ENCODE data around the gene TEAD4.

The TEAD4 gene

GRCh38 chr12:3073438-3074250, 114.4 kb downstream of the TEAD4 start:
- Mint-ChIP-seq H3K27ac (no peak overlapping the region), H3K27me3 (peaks cover 56% of the 10 kb centered on the region), H3K4me3 (no peak overlapping the region), H3K36me3 (ENCODE audit: low read depth) (no peaks in the 10 kb centered on the region), H3K4me1 (ENCODE audit: low read depth) (peaks cover 5% of the 10 kb centered on the region), H3K9me3 (no peaks in the 10 kb centered on the region)
- intact Hi-C loops (cut with micrococcal nuclease), result loop anchor here (10.0 kb wide), 1 partner anchor 131 kb away; no protein-coding TSS in a partner anchor

GRCh38 chr12:3075315-3075714, 116.1 kb downstream of the TEAD4 start:
- Mint-ChIP-seq H3K27ac (no peak overlapping the region), H3K9me3 (no peaks in the 10 kb centered on the region), H3K4me3 (no peak overlapping the region), H3K36me3 (ENCODE audit: low read depth) (no peaks in the 10 kb centered on the region), H3K27me3 (peaks cover 55% of the 10 kb centered on the region), H3K4me1 (ENCODE audit: low read depth) (peaks cover 5% of the 10 kb centered on the region)
- intact Hi-C loops (cut with micrococcal nuclease), result loop anchor here (10.0 kb wide), 1 partner anchor 129 kb away; no protein-coding TSS in a partner anchor

DNA sequence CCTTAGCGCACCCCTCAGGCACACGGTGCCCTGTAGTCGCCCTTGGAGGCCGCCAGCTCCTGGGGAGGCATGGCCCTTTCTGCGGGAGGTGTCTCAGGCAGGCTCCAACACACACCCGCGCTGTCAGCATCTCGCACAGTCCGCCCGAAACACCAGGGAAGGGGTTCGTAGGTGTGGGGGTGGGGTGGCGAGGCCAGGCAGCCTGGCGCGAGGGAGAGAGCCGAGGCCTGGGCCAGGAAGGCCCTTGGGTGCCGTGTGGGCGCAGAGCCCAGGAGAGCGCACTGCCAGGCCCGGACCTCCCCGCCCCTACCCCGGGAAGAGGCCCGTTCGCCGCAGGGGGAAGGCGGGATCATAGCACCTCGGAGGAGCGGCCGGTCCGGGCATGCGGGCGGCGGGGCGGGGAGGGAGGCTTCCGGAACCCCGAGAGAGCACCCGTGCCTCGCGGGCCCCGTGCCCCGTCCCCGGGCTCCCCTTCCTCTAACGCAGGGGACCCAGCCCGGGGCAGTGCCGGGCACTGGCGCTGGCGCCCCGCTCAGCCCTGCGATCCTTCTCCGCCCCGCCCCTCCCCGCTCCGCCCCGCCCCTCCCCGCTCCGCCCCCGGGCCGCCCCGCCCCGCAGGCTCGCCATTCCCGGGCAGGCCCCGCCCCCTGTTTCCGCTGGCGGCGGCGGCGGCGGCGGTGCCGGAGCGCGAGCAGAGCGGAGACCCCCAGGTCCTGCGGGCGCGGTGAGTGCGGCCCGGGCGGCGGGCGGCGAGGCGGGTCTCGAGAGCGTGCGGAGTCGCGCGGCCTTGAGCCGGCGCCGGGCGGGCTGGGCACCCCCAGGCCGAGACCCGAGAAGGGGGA, 117.8 kb downstream of the TEAD4 start, which contains the start of gene TSPAN9:
TSPAN9 (plus strand) TSS at position 650 of the 842 bp plus-strand sequence. CDS start 123,815 bp downstream, outside the sequence.
- Mint-ChIP-seq H3K36me3 (ENCODE audit: low read depth) (no peaks in the 10 kb centered on the region), H3K27me3 (peaks cover 63% of the 10 kb centered on the region), H3K9me3 (no peaks in the 10 kb centered on the region), H3K4me3 (peak within 1 kb of the TSS; percentile 81), H3K4me1 (ENCODE audit: low read depth) (peaks cover 5% of the 10 kb centered on the region), H3K27ac (peak within 1 kb of the TSS; percentile 34)
- intact Hi-C loops (cut with micrococcal nuclease), result loop anchor here (10.0 kb wide), 1 partner anchor 128 kb away; no protein-coding TSS in a partner anchor

- no peaks in the 10 kb centered on the region for H3K36me3 Mint-ChIP-seq (ENCODE audit: low read depth)
- H3K4me1 Mint-ChIP-seq (ENCODE audit: low read depth), result peaks cover 5% of the 10 kb centered on the region
- H3K27me3 Mint-ChIP-seq, result peaks cover 69% of the 10 kb centered on the region
- H3K9me3 Mint-ChIP-seq, result no peaks in the 10 kb centered on the region
- peak overlapping the region; percentile 45 for H3K4me3 Mint-ChIP-seq
- intact Hi-C loops (cut with micrococcal nuclease), result loop anchor here (10.0 kb wide), 1 partner anchor 127 kb away; no protein-coding TSS in a partner anchor
- no peak overlapping the region for H3K27ac Mint-ChIP-seq
These were observed 118.4 kb downstream of the TEAD4 start for GRCh38 chr12:3077572-3078081.

DNA sequence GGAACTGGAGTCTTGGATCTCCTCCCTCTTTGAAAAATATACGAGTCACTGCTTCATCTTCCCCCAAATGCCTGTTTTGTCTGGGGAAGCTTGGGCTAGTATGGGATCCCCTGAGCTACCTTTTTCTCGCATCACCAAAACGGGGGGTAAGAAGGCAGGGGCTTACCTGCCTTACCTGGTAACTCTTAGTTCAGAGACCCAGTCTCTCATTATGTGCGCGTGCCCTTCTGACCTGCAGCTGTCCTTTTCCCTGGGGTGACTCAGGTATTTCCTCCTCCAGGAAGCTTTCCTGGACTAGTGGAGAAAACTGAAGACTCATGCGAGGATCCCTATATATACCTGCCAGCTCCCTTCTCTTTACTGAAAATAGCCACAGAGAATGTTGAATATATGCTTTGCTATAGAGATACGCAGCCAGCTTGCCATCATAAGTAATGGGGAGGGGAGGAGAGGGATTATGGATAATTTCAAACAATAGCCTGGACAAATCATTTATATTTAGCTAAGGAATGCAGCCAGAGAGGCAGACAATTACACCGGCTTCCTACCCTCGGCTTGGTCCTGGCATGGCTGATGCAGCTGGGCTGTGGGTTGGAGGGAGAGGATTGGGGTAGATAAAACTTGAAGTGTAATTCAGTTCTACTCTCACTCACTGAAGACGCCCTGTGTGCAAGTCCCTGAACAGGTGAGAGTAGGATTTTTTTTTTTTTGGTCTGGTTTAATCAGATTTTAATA, 119.1 kb downstream of the TEAD4 start:
- intact Hi-C loops (cut with micrococcal nuclease), result loop anchor here (10.0 kb wide), 1 partner anchor 127 kb away; no protein-coding TSS in a partner anchor
- H3K9me3 Mint-ChIP-seq, result no peaks in the 10 kb centered on the region
- no peaks in the 10 kb centered on the region for H3K36me3 Mint-ChIP-seq (ENCODE audit: low read depth)
- peaks cover 68% of the 10 kb centered on the region for H3K27me3 Mint-ChIP-seq
- peaks cover 5% of the 10 kb centered on the region for H3K4me1 Mint-ChIP-seq (ENCODE audit: low read depth)
- H3K4me3 Mint-ChIP-seq, result no peak overlapping the region
- H3K27ac Mint-ChIP-seq, result no peak overlapping the region

GRCh38 chr12:3081091-3081490, 121.9 kb downstream of the TEAD4 start:
- no peak overlapping the region for H3K4me3 Mint-ChIP-seq
- H3K36me3 Mint-ChIP-seq (ENCODE audit: low read depth), result no peaks in the 10 kb centered on the region
- H3K27me3 Mint-ChIP-seq, result peaks cover 43% of the 10 kb centered on the region
- peaks cover 5% of the 10 kb centered on the region for H3K4me1 Mint-ChIP-seq (ENCODE audit: low read depth)
- intact Hi-C loops (cut with micrococcal nuclease), result no loop called here
- H3K27ac Mint-ChIP-seq, result no peak overlapping the region
- no peaks in the 10 kb centered on the region for H3K9me3 Mint-ChIP-seq

- Mint-ChIP-seq H3K4me1 (ENCODE audit: low read depth) (no peaks in the 10 kb centered on the region), H3K36me3 (ENCODE audit: low read depth) (no peaks in the 10 kb centered on the region), H3K27ac (no peak overlapping the region), H3K9me3 (no peaks in the 10 kb centered on the region), H3K4me3 (no peak overlapping the region), H3K27me3 (peaks cover 38% of the 10 kb centered on the region)
- intact Hi-C loops (cut with micrococcal nuclease), result no loop called here
These were observed 122.7 kb downstream of the TEAD4 start for GRCh38 chr12:3081886-3082285.

DNA sequence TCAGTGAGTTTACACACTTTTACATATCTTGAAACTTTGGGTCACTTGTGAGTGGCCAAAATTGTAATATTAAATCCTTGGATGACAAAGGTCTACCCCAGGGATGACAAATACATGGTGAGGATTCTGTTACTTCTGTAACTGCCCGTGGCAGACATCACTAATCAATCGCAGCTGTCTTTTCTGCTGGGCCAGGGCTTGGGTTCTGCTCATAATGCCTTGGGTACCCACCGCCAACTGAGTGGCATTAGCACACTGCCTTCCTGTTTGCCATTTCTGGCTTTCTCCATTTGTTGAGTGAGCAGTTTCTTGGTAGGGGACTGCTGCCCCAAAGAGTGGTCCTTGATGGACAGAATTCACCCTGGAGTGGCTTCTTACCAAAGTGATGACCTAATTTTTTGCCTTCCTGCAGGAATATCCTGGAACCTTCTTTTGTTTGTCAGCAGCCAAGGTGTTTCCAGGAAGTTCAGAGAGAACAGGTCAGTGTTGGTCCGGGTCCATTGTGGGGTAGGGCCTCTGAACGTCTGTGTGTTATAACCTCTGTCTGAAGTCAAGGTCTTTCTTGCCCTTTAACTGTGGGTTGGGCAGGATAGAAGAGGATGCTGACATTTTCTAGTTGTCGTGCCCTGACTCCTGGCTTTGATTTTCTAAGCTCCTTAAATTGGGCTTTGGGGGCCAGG, 124.2 kb downstream of the TEAD4 start:
- Mint-ChIP-seq H3K4me1 (ENCODE audit: low read depth) (no peaks in the 10 kb centered on the region), H3K36me3 (ENCODE audit: low read depth) (no peaks in the 10 kb centered on the region), H3K9me3 (no peaks in the 10 kb centered on the region)

DNA sequence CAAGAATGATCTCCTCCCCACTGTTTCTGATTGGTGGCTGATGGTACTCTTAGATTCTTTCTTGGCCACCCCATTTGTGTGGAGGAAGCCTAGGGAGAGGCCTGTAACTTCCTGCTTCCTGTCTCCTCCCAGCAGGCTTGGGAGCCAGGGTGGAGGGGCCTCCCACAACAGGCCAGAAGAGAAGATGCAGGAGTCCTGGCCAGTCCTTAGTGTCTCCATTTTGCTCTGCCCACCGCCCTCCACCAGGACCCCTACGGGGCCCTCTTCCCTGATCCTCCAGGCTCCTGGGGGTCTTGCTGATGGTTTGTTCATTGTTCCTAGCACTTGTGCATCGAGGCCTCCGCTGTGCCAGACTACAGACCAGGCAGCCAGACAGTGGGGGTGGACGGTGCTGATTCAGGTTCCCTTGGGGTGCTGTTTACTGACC, 124.7 kb downstream of the TEAD4 start:
- Mint-ChIP-seq H3K4me3 (no peak overlapping the region), H3K27me3 (peaks cover 31% of the 10 kb centered on the region), H3K9me3 (no peaks in the 10 kb centered on the region), H3K36me3 (ENCODE audit: low read depth) (no peaks in the 10 kb centered on the region), H3K27ac (no peak overlapping the region), H3K4me1 (ENCODE audit: low read depth) (no peaks in the 10 kb centered on the region)
- intact Hi-C loops (cut with micrococcal nuclease), result no loop called here

More for the DNA sequence above, 124.2 kb downstream of the TEAD4 start:
- peaks cover 30% of the 10 kb centered on the region for H3K27me3 Mint-ChIP-seq
- H3K4me3 Mint-ChIP-seq, result no peak overlapping the region
- intact Hi-C loops (cut with micrococcal nuclease), result no loop called here
- no peak overlapping the region for H3K27ac Mint-ChIP-seq

GRCh38 chr12:3084742-3085141, 125.5 kb downstream of the TEAD4 start:
- intact Hi-C loops (cut with micrococcal nuclease), result no loop called here
- peaks cover 28% of the 10 kb centered on the region for H3K27me3 Mint-ChIP-seq
- no peak overlapping the region for H3K4me3 Mint-ChIP-seq
- H3K27ac Mint-ChIP-seq, result no peak overlapping the region
- no peaks in the 10 kb centered on the region for H3K9me3 Mint-ChIP-seq
- H3K36me3 Mint-ChIP-seq (ENCODE audit: low read depth), result no peaks in the 10 kb centered on the region
- no peaks in the 10 kb centered on the region for H3K4me1 Mint-ChIP-seq (ENCODE audit: low read depth)

DNA sequence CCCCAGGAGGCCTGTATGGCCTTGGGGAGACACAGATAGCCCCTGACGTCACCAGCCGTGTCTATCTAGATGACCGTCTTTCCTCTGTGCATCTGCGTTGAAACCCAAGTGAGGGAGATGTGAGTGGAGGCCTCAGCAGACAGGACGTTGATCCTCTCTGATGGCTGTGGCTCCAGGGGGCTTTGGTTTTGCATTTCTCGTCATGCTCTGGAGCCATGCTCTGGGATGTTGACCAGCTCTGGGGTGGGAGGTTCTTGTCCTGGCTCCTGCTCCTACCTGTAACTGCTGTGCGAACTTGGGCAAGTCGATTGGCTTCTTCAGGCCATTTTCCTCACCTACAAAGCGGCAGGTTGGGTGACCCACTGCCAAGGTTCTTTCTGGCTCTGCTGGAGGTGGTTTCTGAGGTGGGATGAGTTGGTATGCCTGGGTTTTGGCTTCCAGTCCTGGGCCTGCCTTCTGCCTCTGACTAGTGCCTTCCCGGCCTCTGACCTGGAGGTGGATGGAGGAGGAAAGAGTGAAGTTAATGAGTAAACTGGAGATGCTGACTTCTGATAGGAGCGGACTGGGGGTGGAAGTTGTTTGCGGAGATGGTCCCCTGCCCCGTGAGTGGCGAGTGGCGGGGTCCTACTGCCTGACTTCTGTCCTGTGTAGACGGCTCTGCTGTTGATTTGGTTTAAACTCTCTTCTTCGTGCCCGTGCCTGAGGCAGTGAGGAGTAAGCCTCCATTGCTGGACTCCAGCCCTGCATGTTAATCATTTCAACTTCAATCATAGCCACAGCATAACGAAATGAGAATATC, 126.3 kb downstream of the TEAD4 start:
- Mint-ChIP-seq H3K36me3 (ENCODE audit: low read depth) (no peaks in the 10 kb centered on the region), H3K9me3 (no peaks in the 10 kb centered on the region), H3K27me3 (peaks cover 29% of the 10 kb centered on the region)

DNA sequence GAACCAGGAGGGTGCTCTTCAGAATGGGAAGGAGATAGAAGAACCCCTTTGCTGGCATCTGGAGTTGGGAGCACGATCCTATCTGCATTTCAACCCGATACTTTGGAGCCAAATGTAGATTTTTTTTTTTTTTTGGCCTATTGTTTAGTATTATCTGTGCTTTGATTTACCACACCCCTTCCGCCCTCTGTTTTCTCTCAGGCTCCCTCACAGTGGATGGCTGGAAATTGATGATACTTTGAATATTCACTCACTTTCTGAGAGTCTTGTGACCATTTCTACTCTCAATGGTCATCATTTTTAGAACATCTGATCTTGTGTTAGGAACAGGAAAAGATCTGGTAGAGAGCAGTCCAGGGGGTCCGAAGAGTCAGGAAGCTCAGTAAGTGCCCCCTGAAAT, 127.0 kb downstream of the TEAD4 start:
- intact Hi-C loops (cut with micrococcal nuclease), result no loop called here
- H3K4me3 Mint-ChIP-seq, result no peak overlapping the region
- no peaks in the 10 kb centered on the region for H3K36me3 Mint-ChIP-seq (ENCODE audit: low read depth)
- no peak overlapping the region for H3K27ac Mint-ChIP-seq
- no peaks in the 10 kb centered on the region for H3K9me3 Mint-ChIP-seq
- H3K27me3 Mint-ChIP-seq, result peaks cover 25% of the 10 kb centered on the region
- no peaks in the 10 kb centered on the region for H3K4me1 Mint-ChIP-seq (ENCODE audit: low read depth)

More for the DNA sequence above, 126.3 kb downstream of the TEAD4 start:
- H3K27ac Mint-ChIP-seq, result no peak overlapping the region
- H3K4me1 Mint-ChIP-seq (ENCODE audit: low read depth), result no peaks in the 10 kb centered on the region
- no peak overlapping the region for H3K4me3 Mint-ChIP-seq
- intact Hi-C loops (cut with micrococcal nuclease), result no loop called here

Measured in dendritic cell treated with granulocyte-macrophage colony-stimulating factor and Interleukin-4, amounts not matched to agents 40 ng/mL and 50 ng/mL, for 4 days (primary cell).